A673 (cell line): ENCODE measurements around the gene CAV1.

Experiments
- CTCF ChIP-seq: fragments of 300-800, 200-600 bp; sonication (generic); conservative IDR thresholded peaks from 2 replicates; pipeline ENCODE4 v1.5.1; 2017; ENCODE audit warnings: low read depth, mild to moderate bottlenecking, antibody characterized with exemption, low read length, moderate library complexity, mixed read lengths
- EZH2 ChIP-seq: fragments of 200-600 bp; sonication (generic); IDR thresholded peaks from 2 replicates; pipeline ENCODE4 v1.6.1; 2017; ENCODE audit warnings: borderline replicate concordance, low read depth, mild to moderate bottlenecking, mixed read lengths, antibody characterized with exemption, low read length; ENCODE audit not compliant: poor library complexity, severe bottlenecking

GRCh38 chr7:116579835-116580234 is 55.0 kb downstream of the CAV1 start:
- TF ChIP-seq CTCF = no peak
- no peak for TF ChIP-seq EZH2
